HL-60 (cell line): ENCODE measurements around the gene PPP1R11.

ENCODE experiments used
- DNase-seq, 2 experiments: peaks; one replicate each; pipeline ENCODE4 v3.0.0-alpha.2; 2010 to 2020; ENCODE audit warnings: low read depth in 1 of 2, low spot score in 1 of 2
- H3K27ac ChIP-seq: fragments of 250-450 bp; sonication (Bioruptor Pico); replicated peaks from 2 replicates; pipeline ENCODE4 v1.5.1; 2020; ENCODE audit warnings: mild to moderate bottlenecking, moderate library complexity
- H3K27me3 ChIP-seq: fragments of 250-450 bp; sonication (Bioruptor Pico); 2 replicates; pipeline ENCODE4 v1.5.1; 2021; ENCODE audit warnings: mild to moderate bottlenecking, moderate library complexity; ENCODE audit not compliant: insufficient read depth, poor library complexity, severe bottlenecking
- H3K4me3 ChIP-seq: replicated peaks from 2 replicates; pipeline ENCODE4 v1.5.1; 2011; ENCODE audit warnings: mild to moderate bottlenecking, control low read depth, low read length; ENCODE audit not compliant: insufficient read depth
- GABPA ChIP-seq: IDR thresholded peaks from 2 replicates; pipeline ENCODE4 v1.6.1; 2012; ENCODE audit warnings: low read depth
- POLR2AphosphoS5 ChIP-seq: IDR thresholded peaks from 2 replicates; pipeline ENCODE4 v1.6.1; 2012; ENCODE audit warnings: low read depth
- REST ChIP-seq: IDR thresholded peaks from 2 replicates; pipeline ENCODE4 v1.6.1; 2012; ENCODE audit warnings: low read depth; ENCODE audit not compliant: insufficient replicate concordance
- SPI1 ChIP-seq: IDR thresholded peaks from 2 replicates; pipeline ENCODE4 v1.6.1; 2012; ENCODE audit warnings: low read depth, mild to moderate bottlenecking, borderline replicate concordance
- TF ChIP-seq, protein P1 (sequence below): IDR thresholded peaks from one replicate; pipeline ENCODE4 v1.5.1; 2011; ENCODE audit warnings: low read length, control low read depth, inconsistent platforms; ENCODE audit not compliant: insufficient read depth

The PPP1R11 gene

GRCh38 chr6:30073489-30074235, 6.7 kb downstream of the PPP1R11 start:
- peaks cover 43% of the 10 kb centered on the region for H3K27me3 ChIP-seq
- DNase-seq = no peak
- H3K27ac ChIP-seq = no peak overlapping the region
- no peak overlapping the region for H3K4me3 ChIP-seq
- TF ChIP-seq, protein P1, sequence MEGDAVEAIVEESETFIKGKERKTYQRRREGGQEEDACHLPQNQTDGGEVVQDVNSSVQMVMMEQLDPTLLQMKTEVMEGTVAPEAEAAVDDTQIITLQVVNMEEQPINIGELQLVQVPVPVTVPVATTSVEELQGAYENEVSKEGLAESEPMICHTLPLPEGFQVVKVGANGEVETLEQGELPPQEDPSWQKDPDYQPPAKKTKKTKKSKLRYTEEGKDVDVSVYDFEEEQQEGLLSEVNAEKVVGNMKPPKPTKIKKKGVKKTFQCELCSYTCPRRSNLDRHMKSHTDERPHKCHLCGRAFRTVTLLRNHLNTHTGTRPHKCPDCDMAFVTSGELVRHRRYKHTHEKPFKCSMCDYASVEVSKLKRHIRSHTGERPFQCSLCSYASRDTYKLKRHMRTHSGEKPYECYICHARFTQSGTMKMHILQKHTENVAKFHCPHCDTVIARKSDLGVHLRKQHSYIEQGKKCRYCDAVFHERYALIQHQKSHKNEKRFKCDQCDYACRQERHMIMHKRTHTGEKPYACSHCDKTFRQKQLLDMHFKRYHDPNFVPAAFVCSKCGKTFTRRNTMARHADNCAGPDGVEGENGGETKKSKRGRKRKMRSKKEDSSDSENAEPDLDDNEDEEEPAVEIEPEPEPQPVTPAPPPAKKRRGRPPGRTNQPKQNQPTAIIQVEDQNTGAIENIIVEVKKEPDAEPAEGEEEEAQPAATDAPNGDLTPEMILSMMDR = no peak
- TF ChIP-seq POLR2AphosphoS5 = no peak
- no peak for TF ChIP-seq GABPA
- TF ChIP-seq REST = no peak
- no peak for TF ChIP-seq SPI1

GRCh38 chr6:30074331-30075093, 7.5 kb downstream of the PPP1R11 start:
- H3K27ac ChIP-seq = no peak overlapping the region
- H3K27me3 ChIP-seq = peaks cover 51% of the 10 kb centered on the region
- H3K4me3 ChIP-seq = no peak overlapping the region
- no peak for DNase-seq
- no peak for TF ChIP-seq SPI1
- no peak for TF ChIP-seq POLR2AphosphoS5
- no peak for TF ChIP-seq GABPA
- TF ChIP-seq, protein P1 = no peak
- no peak for TF ChIP-seq REST

- no peak within 1 kb of the TSS for H3K27ac ChIP-seq
- TF ChIP-seq REST = no peak
- TF ChIP-seq, protein P1 = no peak
- no peak for TF ChIP-seq SPI1
- TF ChIP-seq GABPA = no peak
- TF ChIP-seq POLR2AphosphoS5 = no peak
- no peak for DNase-seq
- H3K4me3 ChIP-seq = no peak within 1 kb of the TSS
- H3K27me3 ChIP-seq = peaks cover 51% of the 10 kb centered on the region
These were observed 8.2 kb downstream of the PPP1R11 start, which contains the start of gene RNF39 for GRCh38 chr6:30075094-30075789. Gene RNF39 (minus strand): TSS chr6:30075769. CDS start chr6:30075585, 184 bp downstream.
